MM.1S (cell line): ENCODE data around the gene COA4.

Source experiments
- CTCF ChIP-seq: fragments of 300-600 bp; sonication (generic); IDR thresholded peaks from 2 replicates; pipeline ENCODE4 v1.5.1; 2016; ENCODE audit warnings: antibody characterized with exemption, low read length, mixed read lengths
- EZH2phosphoT487 ChIP-seq: fragments of 300-600 bp; sonication (generic); IDR thresholded peaks from 2 replicates; pipeline ENCODE4 v1.6.1; 2018; ENCODE audit warnings: antibody characterized with exemption, low read length

- TF ChIP-seq CTCF (no peak), EZH2phosphoT487 (no peak)
These were observed 13.7 kb downstream of the COA4 start for GRCh38 chr11:73862986-73863385.
